Type B pancreatic cell (in vitro differentiated cells): Measurements from ENCODE around the gene YIF1A. TPM values are rescaled to one million over a fixed set of nuclear protein-coding genes. Genes with fewer than 3 reads are reported as not detected.

Source experiments
- DNase-seq: peaks from one replicate; pipeline ENCODE4 v3.0.0; 2021; ENCODE audit warnings: mixed read lengths; ENCODE audit not compliant: unreplicated experiment; ENCODE audit errors: extremely low spot score
- H3K27ac Mint-ChIP-seq: 2 replicates; pipeline ENCODE4 v1.8.0; 2021; ENCODE audit warnings: mild to moderate bottlenecking, mixed read lengths
- H3K27me3 Mint-ChIP-seq: 2 replicates; pipeline ENCODE4 v1.8.0; 2021; ENCODE audit warnings: mixed read lengths
- H3K36me3 Mint-ChIP-seq: 2 replicates; pipeline ENCODE4 v1.8.0; 2021; ENCODE audit warnings: mixed read lengths
- H3K4me1 Mint-ChIP-seq: one replicate; pipeline ENCODE4 v1.8.0; 2021; ENCODE audit warnings: mixed read lengths; ENCODE audit not compliant: unreplicated experiment
- H3K4me3 Mint-ChIP-seq: 2 replicates; pipeline ENCODE4 v1.8.0; 2021; ENCODE audit warnings: mild to moderate bottlenecking, mixed read lengths
- H3K9me3 Mint-ChIP-seq: 2 replicates; pipeline ENCODE4 v1.8.0; 2021; ENCODE audit warnings: mixed read lengths
- total RNA-seq: library from RNA; stranded (reverse); gene quantifications from 2 replicates; pipeline ENCODE4 v1.2.1, GENCODE V29; 2021; ENCODE audit warnings: low replicate concordance
- TF ChIP-seq, protein P1 (sequence below): fragments of 200-600 bp; sonication (generic); conservative IDR thresholded peaks from 2 replicates; pipeline ENCODE4 v1.5.0; 2021; ENCODE audit warnings: antibody characterized with exemption, mild to moderate bottlenecking

Gene YIF1A
- total RNA-seq, 1 donor from 2014 or later: 87.0 TPM

DNA sequence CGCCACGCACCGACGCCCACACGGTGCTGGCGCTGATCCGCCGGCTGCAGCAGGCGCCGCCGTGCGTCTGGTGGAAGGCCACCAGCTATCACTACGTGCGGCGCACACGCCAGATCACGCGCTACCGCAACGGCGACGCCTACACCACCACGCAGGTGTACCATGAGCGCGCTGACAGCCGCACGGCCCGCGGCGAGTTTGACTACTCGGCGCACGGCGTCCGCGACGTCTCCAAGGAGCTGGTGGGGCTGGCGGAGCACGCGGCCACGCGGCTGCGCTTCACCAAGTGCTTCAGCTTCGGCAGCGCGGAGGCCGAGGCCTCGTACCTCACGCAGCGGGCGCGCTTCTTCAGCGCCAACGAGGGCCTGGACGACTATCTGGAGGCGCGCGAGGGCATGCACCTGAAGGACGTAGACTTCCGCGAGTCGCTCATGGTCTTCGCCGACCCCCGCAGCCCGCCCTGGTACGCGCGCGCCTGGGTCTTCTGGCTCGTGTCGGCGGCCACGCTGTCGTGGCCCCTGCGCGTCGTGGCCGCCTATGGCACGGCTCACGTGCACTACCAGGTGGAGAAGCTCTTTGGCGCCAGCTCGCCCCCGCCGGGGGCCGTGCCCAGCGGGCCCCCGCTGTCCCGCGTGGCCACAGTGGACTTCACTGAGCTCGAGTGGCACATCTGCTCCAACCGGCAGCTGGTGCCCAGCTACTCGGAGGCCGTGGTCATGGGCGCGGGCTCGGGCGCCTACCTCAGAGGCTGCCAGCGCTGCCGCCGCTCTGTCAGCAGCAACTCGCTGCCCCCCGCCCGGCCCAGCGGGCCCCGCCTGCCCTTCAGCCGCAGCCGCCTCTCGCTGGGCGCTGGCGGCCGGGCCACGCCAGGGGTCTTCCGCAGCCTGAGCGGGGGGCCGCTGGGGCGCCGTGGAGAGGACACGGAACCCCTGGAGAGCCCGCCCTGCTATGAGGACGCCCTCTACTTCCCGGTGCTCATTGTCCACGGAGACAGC is 6.0 kb upstream of the YIF1A start:
- Mint-ChIP-seq H3K4me1 (peaks cover 9% of the 10 kb centered on the region), H3K27ac (no peak overlapping the region), H3K27me3 (peaks cover 53% of the 10 kb centered on the region), H3K9me3 (no peaks in the 10 kb centered on the region), H3K36me3 (no peaks in the 10 kb centered on the region), H3K4me3 (no peak overlapping the region)
- TF ChIP-seq, protein P1, sequence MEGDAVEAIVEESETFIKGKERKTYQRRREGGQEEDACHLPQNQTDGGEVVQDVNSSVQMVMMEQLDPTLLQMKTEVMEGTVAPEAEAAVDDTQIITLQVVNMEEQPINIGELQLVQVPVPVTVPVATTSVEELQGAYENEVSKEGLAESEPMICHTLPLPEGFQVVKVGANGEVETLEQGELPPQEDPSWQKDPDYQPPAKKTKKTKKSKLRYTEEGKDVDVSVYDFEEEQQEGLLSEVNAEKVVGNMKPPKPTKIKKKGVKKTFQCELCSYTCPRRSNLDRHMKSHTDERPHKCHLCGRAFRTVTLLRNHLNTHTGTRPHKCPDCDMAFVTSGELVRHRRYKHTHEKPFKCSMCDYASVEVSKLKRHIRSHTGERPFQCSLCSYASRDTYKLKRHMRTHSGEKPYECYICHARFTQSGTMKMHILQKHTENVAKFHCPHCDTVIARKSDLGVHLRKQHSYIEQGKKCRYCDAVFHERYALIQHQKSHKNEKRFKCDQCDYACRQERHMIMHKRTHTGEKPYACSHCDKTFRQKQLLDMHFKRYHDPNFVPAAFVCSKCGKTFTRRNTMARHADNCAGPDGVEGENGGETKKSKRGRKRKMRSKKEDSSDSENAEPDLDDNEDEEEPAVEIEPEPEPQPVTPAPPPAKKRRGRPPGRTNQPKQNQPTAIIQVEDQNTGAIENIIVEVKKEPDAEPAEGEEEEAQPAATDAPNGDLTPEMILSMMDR: no peak
- DNase-seq: no peak

DNA sequence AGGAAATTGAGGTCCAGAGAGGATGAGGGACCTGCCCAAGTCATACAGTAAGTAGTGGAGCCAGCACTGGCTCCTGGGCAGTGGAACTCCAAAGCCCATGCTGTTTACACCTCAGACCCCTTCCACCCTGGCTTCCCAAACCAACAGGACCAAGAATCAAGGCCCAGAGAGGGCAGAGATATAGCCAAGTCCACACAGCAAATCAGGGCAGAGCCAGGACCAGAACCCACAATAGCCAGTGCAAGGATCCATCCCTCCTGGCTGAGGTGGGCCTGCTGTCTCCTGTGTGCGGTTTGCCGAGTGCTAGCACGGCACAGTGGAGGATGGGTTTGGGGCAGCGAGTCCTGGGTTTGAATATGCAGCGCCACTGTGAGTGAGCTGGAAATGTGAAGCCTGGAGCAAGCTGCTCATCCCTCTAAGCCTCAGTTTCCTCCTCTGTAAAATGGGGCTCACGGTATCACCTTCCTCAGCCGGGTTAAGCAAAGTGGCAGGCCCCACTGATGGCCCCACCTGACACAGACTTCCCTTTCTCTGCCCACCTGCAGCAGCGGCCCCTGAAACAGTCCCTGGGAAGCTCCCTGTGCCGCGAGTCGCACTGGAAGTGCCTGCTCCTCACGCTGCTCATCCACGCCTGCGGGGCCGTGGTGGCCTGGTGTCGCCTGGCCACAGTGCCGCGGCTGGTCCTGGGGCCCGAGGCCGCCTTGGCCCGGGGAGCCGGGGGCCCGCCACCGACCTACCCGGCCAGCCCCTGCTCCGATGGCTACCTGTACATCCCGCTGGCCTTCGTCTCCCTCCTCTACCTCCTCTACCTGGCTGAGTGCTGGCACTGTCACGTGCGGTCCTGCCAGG is 5.1 kb upstream of the YIF1A start:
- TF ChIP-seq, protein P1: no peak
- Mint-ChIP-seq H3K27me3 (peaks cover 56% of the 10 kb centered on the region), H3K36me3 (peaks cover 3% of the 10 kb centered on the region), H3K4me3 (peak overlapping the region; percentile 37), H3K9me3 (no peaks in the 10 kb centered on the region), H3K27ac (no peak overlapping the region), H3K4me1 (peaks cover 18% of the 10 kb centered on the region)
- no peak for DNase-seq

DNA sequence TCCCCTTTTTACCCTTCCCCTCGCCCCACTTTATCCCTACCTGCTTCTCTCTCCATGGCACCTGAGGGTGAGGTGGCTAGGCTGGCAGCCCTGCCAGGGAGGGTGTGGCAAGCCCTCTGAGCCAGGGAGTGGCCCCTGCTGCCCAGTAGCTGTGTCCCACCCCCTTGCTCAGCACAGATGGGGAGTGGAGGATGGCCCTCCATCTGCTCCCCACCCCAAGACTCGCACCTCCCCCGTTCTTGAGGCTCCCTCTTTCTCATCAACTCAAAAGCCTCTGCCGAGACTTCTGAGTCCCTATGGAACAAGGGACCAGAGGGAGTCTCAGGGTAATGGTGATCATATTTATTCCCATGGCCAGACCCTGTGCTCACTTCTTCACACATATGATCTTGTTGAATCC is 4.4 kb upstream of the YIF1A start:
- peak overlapping the region; percentile 37 for H3K4me3 Mint-ChIP-seq
- H3K27me3 Mint-ChIP-seq: peaks cover 57% of the 10 kb centered on the region
- H3K27ac Mint-ChIP-seq: no peak overlapping the region

DNA sequence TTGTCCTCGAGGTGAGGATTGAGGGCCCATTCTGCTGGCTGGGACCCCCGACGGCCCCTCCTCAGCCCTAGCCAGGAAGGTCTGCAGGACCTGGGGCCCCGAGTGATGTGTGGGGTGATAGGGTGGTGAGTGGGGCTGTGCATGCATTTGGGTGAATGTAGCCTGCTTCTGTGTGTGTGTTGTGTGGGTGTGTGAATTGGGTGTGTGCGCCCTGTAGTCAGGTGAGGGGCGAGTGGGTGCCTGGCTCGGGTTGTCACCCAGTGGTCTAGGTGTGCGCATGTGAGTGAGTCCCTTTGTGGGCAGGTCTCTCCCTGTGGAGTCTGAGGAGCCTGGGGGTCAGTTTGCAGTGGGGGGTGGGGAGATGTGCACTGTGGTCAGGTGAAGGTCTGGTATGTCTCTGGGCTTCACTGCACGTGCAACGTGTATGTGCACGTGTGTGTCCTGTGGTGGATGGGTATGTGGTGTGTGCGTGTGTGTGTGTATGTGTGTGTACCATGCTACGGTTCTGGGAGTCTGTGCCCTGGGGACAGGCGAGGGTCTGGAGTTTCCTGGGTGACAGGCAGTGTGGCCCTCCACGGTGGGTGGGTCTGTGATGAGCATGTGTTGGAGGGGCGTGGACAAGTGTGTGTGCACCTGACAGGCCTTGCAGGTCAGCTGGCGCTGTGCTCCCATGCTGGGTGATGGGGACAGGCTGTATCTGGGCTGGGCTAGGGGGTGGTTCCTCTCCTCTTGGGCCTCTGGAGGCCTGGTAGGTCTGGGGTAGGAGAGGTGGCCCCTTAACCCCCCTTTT is 3.8 kb upstream of the YIF1A start:
- Mint-ChIP-seq H3K9me3 (no peaks in the 10 kb centered on the region), H3K36me3 (peaks cover 3% of the 10 kb centered on the region), H3K27me3 (peaks cover 53% of the 10 kb centered on the region), H3K4me3 (peak overlapping the region; percentile 76), H3K27ac (no peak overlapping the region), H3K4me1 (peaks cover 18% of the 10 kb centered on the region)
- TF ChIP-seq, protein P1: no peak
- DNase-seq: no peak

More for the DNA sequence above, 4.4 kb upstream of the YIF1A start:
- peaks cover 18% of the 10 kb centered on the region for H3K4me1 Mint-ChIP-seq
- TF ChIP-seq, protein P1: no peak
- H3K9me3 Mint-ChIP-seq: no peaks in the 10 kb centered on the region
- H3K36me3 Mint-ChIP-seq: peaks cover 3% of the 10 kb centered on the region
- no peak for DNase-seq
